Measurements from ENCODE around the gene TBC1D22A. TPM values are rescaled to one million over a fixed set of nuclear protein-coding genes. Genes with fewer than 3 reads are reported as not detected.

The TBC1D22A gene
- total RNA-seq, 6 donors from 2014 or later: 27.1 to 48.2 (median 35.3) TPM

Other genes starting within 250 kb of the TBC1D22A start
- gene CELSR1, start 225.0 kb upstream of the TBC1D22A start, total RNA-seq: 100 to 1,000 TPM in 2 of 6 donors, 10 to 100 TPM in 4; 45.1 to 145 (median 80.1) TPM
- 100 to 1,000 TPM in 3 of 6 donors, 10 to 100 TPM in 3; 59.8 to 302 (median 104) TPM for gene GRAMD4, start 142.3 kb upstream of the TBC1D22A start, total RNA-seq
- gene CERK, start 24.4 kb upstream of the TBC1D22A start, total RNA-seq: 10 to 100 TPM; 26.9 to 55.5 (median 32.7) TPM

Data from upper lobe of left lung (tissue), 6 donors.